Smooth muscle cell (in vitro differentiated cells): ENCODE data around the gene RRM2. TPM values are rescaled to one million over a fixed set of nuclear protein-coding genes. Genes with fewer than 3 reads are reported as not detected.

Experiments
- DNase-seq: peaks from one replicate; lab custom pipeline; 2025; ENCODE audit not compliant: unreplicated experiment; lab: John Stamatoyannopoulos, UW
- H2AFZ ChIP-seq: fragments of 200-600 bp; sonication (generic); 2 replicates; pipeline ENCODE4 v1.6.0; 2016; ENCODE audit warnings: antibody characterized with exemption, low read depth, mild to moderate bottlenecking
- H3F3A ChIP-seq: fragments of 200-600 bp; sonication (generic); 2 replicates; pipeline ENCODE4 v1.6.0; 2017; ENCODE audit warnings: antibody characterized with exemption, low read depth
- H3K27ac ChIP-seq: fragments of 200-600 bp; sonication (generic); 2 replicates; pipeline ENCODE4 v1.5.1; 2016; ENCODE audit warnings: low read depth, mild to moderate bottlenecking
- H3K27me3 ChIP-seq: fragments of 200-600 bp; sonication (generic); 2 replicates; pipeline ENCODE4 v1.6.1; 2016; ENCODE audit warnings: low read depth, mild to moderate bottlenecking
- H3K36me3 ChIP-seq: fragments of 200-600 bp; sonication (generic); 2 replicates; pipeline ENCODE4 v1.5.1; 2016; ENCODE audit warnings: low read depth
- H3K4me1 ChIP-seq: fragments of 200-600 bp; sonication (generic); 2 replicates; pipeline ENCODE4 v1.5.1; 2016; ENCODE audit warnings: low read depth
- H3K4me2 ChIP-seq: fragments of 200-600 bp; sonication (generic); 2 replicates; pipeline ENCODE4 v1.6.0; 2016; ENCODE audit warnings: mild to moderate bottlenecking
- H3K4me3 ChIP-seq: fragments of 200-600 bp; sonication (generic); 2 replicates; pipeline ENCODE4 v1.5.1; 2016; ENCODE audit warnings: mild to moderate bottlenecking
- H3K79me2 ChIP-seq: fragments of 200-600 bp; sonication (generic); 2 replicates; pipeline ENCODE4 v1.6.0; 2016; ENCODE audit warnings: low read depth, mild to moderate bottlenecking
- H3K9ac ChIP-seq: fragments of 200-600 bp; sonication (generic); 2 replicates; pipeline ENCODE4 v1.6.0; 2016; ENCODE audit warnings: low read depth
- H3K9me3 ChIP-seq: fragments of 200-600 bp; sonication (generic); replicated peaks from 2 replicates; pipeline ENCODE4 v1.5.1; 2016; ENCODE audit warnings: low read depth
- H4K20me1 ChIP-seq: fragments of 200-600 bp; sonication (generic); 2 replicates; pipeline ENCODE4 v1.6.0; 2016; ENCODE audit warnings: low read depth
- CTCF ChIP-seq: fragments of 200-600 bp; sonication (generic); IDR thresholded peaks from 2 replicates; pipeline ENCODE4 v1.5.1; 2017; ENCODE audit warnings: borderline replicate concordance, mild to moderate bottlenecking, antibody characterized with exemption; ENCODE audit not compliant: insufficient read depth, poor library complexity, severe bottlenecking
- WGBS: methylation state at CpG from one replicate; pipeline ENCODE4 v1.1.7; 2016; ENCODE audit warnings: low lambda C conversion rate; 5-methylcytosine and 5-hydroxymethylcytosine counted together
- polyA plus RNA-seq: library from polyadenylated mRNA; unstranded; fragments of >200 nt; fragmentation: Nextera tagmentation; extraction: Ambion mirVana; gene quantifications from 2 replicates; pipeline ENCODE4 v1.2.1, GENCODE V29; 2016
- total RNA-seq: library from RNA; depleted of rRNA; stranded (reverse); fragments of >200 nt; gene quantifications from 2 replicates; pipeline ENCODE4 v1.2.3, GENCODE V29; 2014

Gene RRM2
- total and polyA plus RNA-seq, 2 experiments from 2014 or later = 22.7 to 102 TPM

- H3K27me3 ChIP-seq = no peaks in the 10 kb centered on the region
- H3K36me3 ChIP-seq = no peaks in the 10 kb centered on the region
- H3K9me3 ChIP-seq = no peaks in the 10 kb centered on the region
- H3K4me3 ChIP-seq = no peak overlapping the region
- no peaks in the 10 kb centered on the region for H4K20me1 ChIP-seq
- 92% methylated on average over 9 of the region's 9 CpGs for WGBS
- no peak overlapping the region for H3K9ac ChIP-seq
- H3K79me2 ChIP-seq = no peaks in the 10 kb centered on the region
- H2AFZ ChIP-seq = no peak overlapping the region
- DNase-seq = no peak
- TF ChIP-seq CTCF = no peak
- H3K4me1 ChIP-seq = peaks cover 18% of the 10 kb centered on the region
- no peaks in the 10 kb centered on the region for H3F3A ChIP-seq
- no peak overlapping the region for H3K27ac ChIP-seq
- no peak overlapping the region for H3K4me2 ChIP-seq
These were observed 51.6 kb downstream of the RRM2 start for GRCh38 chr2:10174173-10174572.

DNA sequence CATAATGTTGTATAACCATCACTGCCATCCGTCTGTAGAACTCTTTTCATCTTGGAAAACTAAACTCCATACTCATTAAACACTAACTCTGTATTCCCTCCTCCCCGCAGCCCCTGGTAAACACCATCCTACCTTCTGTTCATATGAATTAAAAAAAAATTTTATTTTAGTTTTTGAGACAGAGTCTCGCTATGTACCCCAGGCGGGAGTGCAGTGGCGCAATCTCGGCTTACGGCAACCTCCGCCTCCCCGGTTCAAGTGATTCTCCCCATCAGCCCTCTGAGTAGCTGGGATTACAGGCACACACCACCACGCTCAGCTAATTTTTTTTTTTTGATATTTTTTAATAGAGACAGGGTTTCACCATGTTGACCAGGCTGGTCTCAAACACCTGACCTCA is 52.9 kb downstream of the RRM2 start:
- no peak for DNase-seq
- WGBS = 99% methylated on average over 10 of the region's 10 CpGs
- no peak overlapping the region for H3K27ac ChIP-seq
- H2AFZ ChIP-seq = no peak overlapping the region
- no peak overlapping the region for H3K9ac ChIP-seq
- no peak overlapping the region for H3K4me3 ChIP-seq
- no peaks in the 10 kb centered on the region for H3K79me2 ChIP-seq
- no peaks in the 10 kb centered on the region for H3K9me3 ChIP-seq
- no peak for TF ChIP-seq CTCF
- no peaks in the 10 kb centered on the region for H3F3A ChIP-seq
- no peaks in the 10 kb centered on the region for H3K36me3 ChIP-seq
- H3K27me3 ChIP-seq = no peaks in the 10 kb centered on the region
- H3K4me2 ChIP-seq = no peak overlapping the region
- H4K20me1 ChIP-seq = no peaks in the 10 kb centered on the region
- peaks cover 9% of the 10 kb centered on the region for H3K4me1 ChIP-seq

- Histone ChIP-seq H3K27me3 (no peaks in the 10 kb centered on the region), H3K9me3 (no peaks in the 10 kb centered on the region), H3K4me3 (no peak overlapping the region), H3K4me1 (no peaks in the 10 kb centered on the region), H3K4me2 (no peak overlapping the region), H4K20me1 (no peaks in the 10 kb centered on the region), H3K79me2 (no peaks in the 10 kb centered on the region), H3K9ac (no peak overlapping the region), H3K36me3 (no peaks in the 10 kb centered on the region), H3K27ac (no peak overlapping the region), H2AFZ (no peak overlapping the region), H3F3A (no peaks in the 10 kb centered on the region)
- no peak for TF ChIP-seq CTCF
- WGBS = 81% methylated on average over 7 of the region's 7 CpGs
- no peak for DNase-seq
These were observed 56.2 kb downstream of the RRM2 start for GRCh38 chr2:10178751-10179150.

- H3K9ac ChIP-seq = no peak overlapping the region
- H3K4me3 ChIP-seq = no peak overlapping the region
- H3K4me1 ChIP-seq = no peaks in the 10 kb centered on the region
- no peaks in the 10 kb centered on the region for H4K20me1 ChIP-seq
- TF ChIP-seq CTCF = no peak
- WGBS = 48% methylated on average over 3 of the region's 3 CpGs
- H3K27me3 ChIP-seq = no peaks in the 10 kb centered on the region
- no peak for DNase-seq
- H3K4me2 ChIP-seq = no peak overlapping the region
- no peak overlapping the region for H3K27ac ChIP-seq
- no peaks in the 10 kb centered on the region for H3K36me3 ChIP-seq
- no peaks in the 10 kb centered on the region for H3K9me3 ChIP-seq
- H3F3A ChIP-seq = no peaks in the 10 kb centered on the region
- H3K79me2 ChIP-seq = no peaks in the 10 kb centered on the region
- no peak overlapping the region for H2AFZ ChIP-seq
These were observed 56.9 kb downstream of the RRM2 start for GRCh38 chr2:10179422-10179821.
